ENCODE results near the gene ZNF550. TPM values are rescaled to one million over a fixed set of nuclear protein-coding genes. Genes with fewer than 3 reads are reported as not detected.

Gene ZNF550
- total and polyA plus RNA-seq, 2 of the 13 experiments (the other 11 are each of a cell fraction or from before 2014, with no cell fraction given): 8.6 to 9.1 TPM

GRCh38 chr19:57559404-57560025 is at the start of gene ZNF550 (continued):
- TF ChIP-seq REPIN1 (CRISPR knock-in tag; IDR thresholded peaks at IDR 0.05; ENCODE audit: borderline replicate concordance, low read depth) (no peak), ZEB1 (IDR thresholded peaks at IDR 0.05; ENCODE audit: insufficient replicate concordance, low read depth) (no peak), ZBED4 (CRISPR knock-in tag; IDR thresholded peaks at IDR 0.05; ENCODE audit: borderline replicate concordance) (0 out of 2 replicates have a peak, but pooled peaks have one; percentile 19), ZNF431 (CRISPR knock-in tag; IDR thresholded peaks at IDR 0.05; ENCODE audit: borderline replicate concordance, low read depth) (no peak), CBX1 (IDR thresholded peaks at IDR 0.05; ENCODE audit: low read depth) (peak; percentile 30), YY1 (IDR thresholded peaks at IDR 0.05; ENCODE audit: insufficient read depth, insufficient replicate concordance, low read depth, low read length) (no peak), HMGXB4 (CRISPR knock-in tag; IDR thresholded peaks at IDR 0.05; ENCODE audit: borderline replicate concordance in 1 of 2, low read depth in 1 of 2) (peak; percentile 65 to 81; a peak in 3 of 4 replicates), ZNF746 (CRISPR knock-in tag; IDR thresholded peaks at IDR 0.05) (no peak), ZNF644 (CRISPR knock-in tag; IDR thresholded peaks at IDR 0.05; ENCODE audit: low read depth) (no peak), GTF3A (CRISPR knock-in tag; conservative IDR thresholded peaks at IDR 0.05) (no peak), MED1 (CRISPR knock-in tag; IDR thresholded peaks at IDR 0.05) (peak; percentile 26; the same call in 1 of the 2 replicates), MEF2D (CRISPR knock-in tag; IDR thresholded peaks at IDR 0.05) (peak; percentile 57), SAFB2 (CRISPR knock-in tag; IDR thresholded peaks at IDR 0.05; ENCODE audit: borderline replicate concordance, low read depth) (peak; percentile 76; the same call in 1 of the 2 replicates), HINFP (CRISPR knock-in tag; IDR thresholded peaks at IDR 0.05; ENCODE audit: low read depth) (peak; percentile 20; the same call in 1 of the 2 replicates), ZNF660 (CRISPR knock-in tag; IDR thresholded peaks at IDR 0.05; ENCODE audit: borderline replicate concordance, low read depth) (no peak), ZHX1 (CRISPR knock-in tag; IDR thresholded peaks at IDR 0.05; ENCODE audit: low read depth) (no peak), ZNF296 (CRISPR knock-in tag; conservative IDR thresholded peaks at IDR 0.05) (no peak), XRCC5 (optimal IDR thresholded peaks at IDR 0.05; ENCODE audit: low read length) (no peak), ZNF331 (CRISPR knock-in tag; IDR thresholded peaks at IDR 0.05) (0 out of 2 replicates have a peak, but pooled peaks have one; percentile 8)

All from HepG2 (cell line).